Effector CD4-positive, alpha-beta T cell (primary cell): ENCODE results near the gene KIF25.

Source experiments
- DNase-seq: peaks from one replicate; pipeline ENCODE4 v3.0.0-alpha.2; 2020

The KIF25 gene

DNA sequence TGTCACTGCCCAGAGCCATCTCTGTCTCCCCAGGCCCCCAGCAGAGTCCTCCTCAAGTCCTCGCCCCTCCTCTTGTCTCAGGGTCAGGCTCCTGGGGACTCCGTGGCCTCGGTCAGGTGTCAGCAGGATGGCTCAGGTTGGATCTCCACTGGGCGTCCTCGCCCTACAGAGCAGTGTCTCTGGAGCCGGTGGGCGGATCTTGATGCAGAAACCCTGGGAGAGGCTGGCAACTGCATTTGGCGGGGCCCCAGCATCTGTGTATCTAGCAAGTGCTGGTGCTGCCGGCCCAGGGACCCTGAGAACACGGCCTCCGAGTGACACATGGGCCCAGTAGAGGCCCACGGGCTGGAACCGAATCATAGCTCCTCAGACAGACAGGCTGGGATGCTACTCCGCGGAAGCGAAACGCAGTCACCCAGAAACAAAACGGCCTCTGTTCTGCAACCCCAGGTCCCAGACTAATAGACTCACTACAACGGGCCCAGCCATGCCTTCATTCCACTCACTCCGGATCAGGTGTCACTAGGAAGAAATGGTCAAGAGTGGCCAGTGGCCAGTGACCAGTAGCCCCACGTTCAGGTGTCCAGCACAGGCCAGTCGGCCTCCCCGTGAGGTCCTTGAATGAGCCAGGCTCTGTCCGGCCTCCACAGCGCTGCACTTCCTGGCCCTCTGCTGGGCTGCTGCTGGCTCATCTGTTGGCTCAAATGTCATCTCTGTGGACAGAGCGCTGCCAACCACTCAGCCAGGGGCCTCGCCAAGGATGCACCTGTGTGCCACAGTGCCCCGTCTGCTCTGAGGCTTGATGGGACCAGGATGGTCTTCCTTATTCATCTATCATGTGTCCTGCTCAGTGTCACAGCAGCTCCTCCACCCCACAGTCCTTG, 94.2 kb downstream of the KIF25 start:
- DNase-seq, result no peak

DNA sequence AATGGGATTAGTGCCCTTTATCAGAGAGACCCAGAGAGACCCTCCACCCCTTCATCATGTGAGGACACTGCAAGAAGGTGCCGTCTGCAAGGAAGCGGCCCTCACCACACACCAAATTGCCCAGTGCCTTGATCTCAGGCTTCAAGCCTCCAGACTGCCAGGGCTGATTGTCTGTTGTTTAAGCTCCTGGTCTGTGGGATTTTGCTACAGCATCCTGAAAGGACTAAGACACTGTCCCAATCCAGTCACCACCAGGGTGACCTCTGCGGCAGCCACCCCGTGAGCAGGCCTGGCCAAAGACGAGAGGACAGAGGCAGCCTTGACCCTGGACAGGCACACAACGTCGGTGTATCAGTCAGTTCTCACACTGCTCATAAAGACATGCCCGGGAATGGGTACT, 95.1 kb downstream of the KIF25 start:
- DNase-seq, result no peak

DNA sequence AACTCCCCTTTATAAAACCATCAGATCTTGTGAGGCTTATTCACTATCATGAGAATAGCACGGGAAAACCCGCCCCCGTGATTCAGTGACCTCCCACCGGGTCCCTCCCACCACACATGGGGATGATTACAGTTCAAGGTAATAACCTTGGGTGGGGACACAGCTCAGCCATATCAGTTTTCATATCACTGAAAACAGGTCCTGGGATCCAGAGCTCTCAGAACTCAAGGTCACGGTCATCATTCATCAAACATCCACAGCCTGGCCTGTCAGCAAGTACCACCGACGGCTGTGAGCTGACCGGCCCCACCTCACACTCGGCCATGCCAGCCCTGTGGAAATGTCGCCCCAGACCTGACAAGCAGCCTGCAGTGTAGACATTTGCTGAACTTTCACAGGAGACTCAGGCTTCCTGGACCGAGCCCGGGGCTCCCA, 95.6 kb downstream of the KIF25 start:
- no peak for DNase-seq

DNA sequence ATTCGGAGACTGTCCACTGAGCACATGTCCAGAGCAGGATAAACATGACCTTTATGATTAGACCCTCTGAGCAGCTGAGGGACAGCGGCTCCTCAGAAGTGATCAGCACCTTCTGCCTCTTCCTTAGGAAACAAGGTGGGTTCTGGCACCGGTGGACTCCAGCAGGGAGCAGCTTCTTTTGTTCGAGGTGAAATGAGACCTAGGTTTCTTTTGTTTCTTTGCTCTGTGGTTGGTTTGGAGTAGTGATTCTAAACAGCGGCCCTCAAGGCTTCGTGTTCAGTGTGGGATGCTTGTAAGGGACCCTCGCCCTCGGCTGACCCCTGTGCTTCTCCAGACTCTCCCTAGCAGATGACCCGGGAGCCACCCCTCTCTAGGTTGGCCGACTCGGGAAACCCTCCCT, 96.2 kb downstream of the KIF25 start:
- DNase-seq, result no peak
